ENCODE data around the gene S1PR4.

DNA sequence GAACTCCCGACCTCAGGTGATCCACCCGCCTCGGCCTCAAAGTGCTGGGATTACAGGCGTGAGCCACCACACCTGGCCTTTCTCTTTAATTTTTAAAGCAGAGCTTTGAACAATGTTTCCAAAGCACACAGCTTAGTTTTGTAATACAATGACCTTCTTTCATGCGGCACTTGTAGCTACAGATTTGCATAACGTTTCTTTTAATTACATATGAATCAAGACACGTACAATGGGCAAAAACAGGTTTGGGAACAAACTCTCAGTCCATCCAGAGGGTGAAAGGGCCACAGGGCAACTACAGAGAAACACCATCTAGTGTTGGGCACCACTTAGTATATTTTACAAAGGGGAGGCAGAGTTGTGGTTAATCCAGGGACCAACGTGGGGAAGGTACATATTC, 19.0 kb upstream of the S1PR4 start:
- TF ChIP-seq, protein P1, sequence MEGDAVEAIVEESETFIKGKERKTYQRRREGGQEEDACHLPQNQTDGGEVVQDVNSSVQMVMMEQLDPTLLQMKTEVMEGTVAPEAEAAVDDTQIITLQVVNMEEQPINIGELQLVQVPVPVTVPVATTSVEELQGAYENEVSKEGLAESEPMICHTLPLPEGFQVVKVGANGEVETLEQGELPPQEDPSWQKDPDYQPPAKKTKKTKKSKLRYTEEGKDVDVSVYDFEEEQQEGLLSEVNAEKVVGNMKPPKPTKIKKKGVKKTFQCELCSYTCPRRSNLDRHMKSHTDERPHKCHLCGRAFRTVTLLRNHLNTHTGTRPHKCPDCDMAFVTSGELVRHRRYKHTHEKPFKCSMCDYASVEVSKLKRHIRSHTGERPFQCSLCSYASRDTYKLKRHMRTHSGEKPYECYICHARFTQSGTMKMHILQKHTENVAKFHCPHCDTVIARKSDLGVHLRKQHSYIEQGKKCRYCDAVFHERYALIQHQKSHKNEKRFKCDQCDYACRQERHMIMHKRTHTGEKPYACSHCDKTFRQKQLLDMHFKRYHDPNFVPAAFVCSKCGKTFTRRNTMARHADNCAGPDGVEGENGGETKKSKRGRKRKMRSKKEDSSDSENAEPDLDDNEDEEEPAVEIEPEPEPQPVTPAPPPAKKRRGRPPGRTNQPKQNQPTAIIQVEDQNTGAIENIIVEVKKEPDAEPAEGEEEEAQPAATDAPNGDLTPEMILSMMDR (IDR thresholded peaks at IDR 0.05) = no peak
- no peak for TF ChIP-seq POLR2A (IDR thresholded peaks at IDR 0.05)

Measured in Peyer's patch (tissue), 4 donors.